IMR-90 (cell line): Measurements from ENCODE around the gene WDR45B. TPM values are rescaled to one million over a fixed set of nuclear protein-coding genes. Genes with fewer than 3 reads are reported as not detected.

Source experiments
- ATAC-seq: fragments of 200-7000 bp; cut with Tn5 transposase; 2 replicates; pipeline ENCODE4 v1.9.1; 2020; ENCODE audit warnings: low read depth, mild to moderate bottlenecking, moderate library complexity
- BruUV-seq: library from RNA; stranded (reverse); fragments of 400-500 nt; replicated peaks from 2 replicates; lab custom pipeline; 2021; lab: Mats Ljungman, UMichigan
- CTCF ChIA-PET: fragments of 300-600 bp; formaldehyde crosslinking; extraction: SDS; loops from one replicate; lab custom pipeline; 2021; ENCODE audit warnings: antibody characterized with exemption; lab: Yijun Ruan, JAX
- POLR2A ChIA-PET: fragments of 300-600 bp; sonication (Branson Sonifier 250); formaldehyde crosslinking; loops from one replicate; lab custom pipeline; 2022; ENCODE audit warnings: antibody characterized with exemption; ENCODE audit not compliant: unreplicated experiment; lab: Charles Lee
- DNase-seq: peaks from one replicate; pipeline ENCODE4 v3.0.0; 2013
- H2AFZ ChIP-seq: replicated peaks from 2 replicates; pipeline ENCODE3; 2013; ENCODE audit warnings: low read length, mild to moderate bottlenecking; ENCODE audit not compliant: poor library complexity
- H2AK5ac ChIP-seq: 2 replicates; pipeline ENCODE4 v1.6.1; 2013; ENCODE audit warnings: low read depth, low read length, inconsistent platforms
- H2AK9ac ChIP-seq: replicated peaks from 2 replicates; pipeline ENCODE3; 2013; ENCODE audit warnings: mild to moderate bottlenecking, low read depth, low read length, moderate library complexity; ENCODE audit not compliant: poor library complexity
- H2BK120ac ChIP-seq: 2 replicates; pipeline ENCODE4 v1.6.1; 2013; ENCODE audit warnings: low read depth, low read length, inconsistent platforms
- H2BK15ac ChIP-seq: 3 replicates; pipeline ENCODE4 v1.6.1; 2013; ENCODE audit warnings: low read depth, low read length, inconsistent platforms
- H2BK20ac ChIP-seq: 2 replicates; pipeline ENCODE4 v1.6.1; 2013; ENCODE audit warnings: low read depth, mild to moderate bottlenecking, inconsistent platforms, low read length, moderate library complexity
- H2BK5ac ChIP-seq: 2 replicates; pipeline ENCODE4 v1.6.1; 2013; ENCODE audit warnings: mild to moderate bottlenecking, low read depth, low read length, inconsistent platforms; ENCODE audit not compliant: poor library complexity, severe bottlenecking
- H3K14ac ChIP-seq: replicated peaks from 2 replicates; pipeline ENCODE4 v1.6.1; 2013; ENCODE audit warnings: low read depth, low read length, inconsistent platforms
- H3K18ac ChIP-seq: 2 replicates; pipeline ENCODE4 v1.6.1; 2013; ENCODE audit warnings: low read depth, low read length, control low read depth
- H3K23ac ChIP-seq: 2 replicates; pipeline ENCODE4 v1.6.1; 2013; ENCODE audit warnings: low read depth, low read length, inconsistent platforms
- H3K27ac ChIP-seq: 2 replicates; pipeline ENCODE4 v1.5.1; 2013; ENCODE audit warnings: mild to moderate bottlenecking, control low read depth, low read length; ENCODE audit not compliant: insufficient read depth
- H3K27me3 ChIP-seq: 2 replicates; pipeline ENCODE4 v1.6.1; 2013; ENCODE audit warnings: low read length; ENCODE audit not compliant: control insufficient read depth, insufficient read depth
- H3K36me3 ChIP-seq: 2 replicates; pipeline ENCODE4 v1.6.1; 2013; ENCODE audit warnings: low read length, mixed read lengths; ENCODE audit not compliant: control insufficient read depth, insufficient read depth
- H3K4ac ChIP-seq: 2 replicates; pipeline ENCODE4 v1.6.1; 2013; ENCODE audit warnings: low read depth, low read length, inconsistent platforms
- H3K4me1 ChIP-seq: 2 replicates; pipeline ENCODE4 v1.6.1; 2013; ENCODE audit warnings: low read length, mixed read lengths; ENCODE audit not compliant: control insufficient read depth, insufficient read depth
- H3K4me2 ChIP-seq: 2 replicates; pipeline ENCODE4 v1.6.1; 2013; ENCODE audit warnings: low read depth, mild to moderate bottlenecking, control low read depth, low read length, moderate library complexity
- H3K4me3 ChIP-seq: 2 replicates; pipeline ENCODE4 v1.5.1; 2013; ENCODE audit warnings: low read depth, mild to moderate bottlenecking, control low read depth, low read length, moderate library complexity; ENCODE audit not compliant: insufficient read depth
- H3K56ac ChIP-seq: 2 replicates; pipeline ENCODE4 v1.6.1; 2013; ENCODE audit warnings: low read length, inconsistent platforms; ENCODE audit not compliant: insufficient read depth; ENCODE audit errors: extremely low read depth
- H3K79me1 ChIP-seq, 2 experiments: 2 replicates each; pipeline ENCODE4 v1.6.1; 2013; ENCODE audit warnings: low read length in 2 of 2, inconsistent platforms in 1 of 2, low read depth in 1 of 2
- H3K9ac ChIP-seq: 2 replicates; pipeline ENCODE4 v1.6.1; 2013; ENCODE audit warnings: low read depth, low read length, control low read depth
- H3K9me1 ChIP-seq: 2 replicates; pipeline ENCODE4 v1.6.1; 2013; ENCODE audit warnings: low read length, inconsistent platforms; ENCODE audit not compliant: insufficient read depth
- H3K9me3 ChIP-seq: 2 replicates; pipeline ENCODE4 v1.6.1; 2013; ENCODE audit warnings: low read length; ENCODE audit not compliant: control insufficient read depth, insufficient read depth
- H4K20me1 ChIP-seq: 2 replicates; pipeline ENCODE4 v1.6.1; 2013; ENCODE audit warnings: low read length, inconsistent platforms; ENCODE audit not compliant: insufficient read depth
- H4K5ac ChIP-seq: 2 replicates; pipeline ENCODE4 v1.6.1; 2013; ENCODE audit warnings: mild to moderate bottlenecking, low read depth, low read length, control low read depth
- H4K8ac ChIP-seq, 2 experiments: 2 replicates each; pipeline ENCODE4 v1.6.1; 2013; ENCODE audit warnings: low read depth in 2 of 2, low read length in 2 of 2, control low read depth in 1 of 2, inconsistent platforms in 1 of 2
- H4K91ac ChIP-seq: 2 replicates; pipeline ENCODE4 v1.6.1; 2013; ENCODE audit warnings: low read depth, low read length, inconsistent platforms; ENCODE audit not compliant: insufficient read depth
- CTCF ChIP-seq: conservative IDR thresholded peaks from 2 replicates; pipeline ENCODE4 v1.5.1; 2012; ENCODE audit warnings: mild to moderate bottlenecking, low read depth, low read length, improper control_type of control experiment
- ELK1 ChIP-seq: fragments of 150-350 bp; IDR thresholded peaks from 2 replicates; pipeline ENCODE4 v1.6.1; 2016; ENCODE audit warnings: low read depth, mild to moderate bottlenecking, low read length, moderate library complexity, borderline replicate concordance
- MAFK ChIP-seq: IDR thresholded peaks from 2 replicates; pipeline ENCODE4 v1.6.1; 2012; ENCODE audit warnings: low read depth, low read length, improper control_type of control experiment
- USF2 ChIP-seq: fragments of 150-350 bp; IDR thresholded peaks from 2 replicates; pipeline ENCODE4 v1.6.1; 2017; ENCODE audit warnings: mild to moderate bottlenecking, antibody characterized with exemption, low read length, low read depth
- WGBS, 2 experiments: methylation state at CpG; one replicate each; pipeline versions ENCODE4 v1.1.5 to v1.1.7; 2013; ENCODE audit warnings: missing lambda C conversion rate in 2 of 2; ENCODE audit not compliant: insufficient read length in 1 of 2; ENCODE audit errors: extremely low coverage in 2 of 2; 5-methylcytosine and 5-hydroxymethylcytosine counted together
- dilution Hi-C: fragments of 300-500 bp; cut with HindIII; formaldehyde crosslinking; loops from one replicate; pipeline ENCODE4 v1.14.3; 2018; ENCODE audit warnings: low sequenced_read_pairs; ENCODE audit not compliant: unreplicated experiment
- in situ Hi-C: fragments of 300-500 bp; cut with MboI; formaldehyde crosslinking; loops from 3 replicates; pipeline ENCODE4 v1.14.3; 2019; ENCODE audit warnings: low sequenced_read_pairs, inconsistent platforms, mixed read lengths
- intact Hi-C: fragments of 100-400 bp; cut with micrococcal nuclease; formaldehyde crosslinking; loops from 2 replicates; pipeline ENCODE4 v1.10.0; 2022
- polyA plus RNA-seq, 3 experiments: library from polyadenylated mRNA; depleted of rRNA; stranded (reverse); fragments of >200 nt; gene quantifications; 2 replicates each; pipeline ENCODE4 v1.2.3, GENCODE V29; 2012; ENCODE audit warnings: low replicate concordance in 1 of 3
- total RNA-seq: library from RNA; depleted of rRNA; stranded (reverse); fragments of >200 nt; gene quantifications from 2 replicates; pipeline ENCODE4 v1.2.3, GENCODE V29; 2012

Gene WDR45B
- total and polyA plus RNA-seq, 2 of the 4 experiments (the other 2 are of a cell fraction): 98.2 to 110 TPM

GRCh38 chr17:82588266-82589175, 59.7 kb downstream of the WDR45B start:
- Histone ChIP-seq H2BK5ac (no peak overlapping the region), H3K23ac (no peak overlapping the region), H2AK5ac (no peak overlapping the region), H3K27me3 (no peaks in the 10 kb centered on the region), H3K27ac (no peak overlapping the region), H3K56ac (no peak overlapping the region), H4K91ac (no peak overlapping the region), H3K9me3 (no peaks in the 10 kb centered on the region), H2BK20ac (no peak overlapping the region), H3K36me3 (peaks cover 31% of the 10 kb centered on the region), H2AFZ (no peak overlapping the region), H3K9me1 (peaks cover under 1% of the 10 kb centered on the region; the same call in 1 of the 2 replicates), H2BK120ac (no peak overlapping the region), H3K4me1 (peaks cover 3% of the 10 kb centered on the region), H4K8ac (no peak overlapping the region), H4K5ac (no peak overlapping the region), H3K14ac (no peak overlapping the region), H2AK9ac (no peak overlapping the region), H4K20me1 (peaks cover 19% of the 10 kb centered on the region), H2BK15ac (no peak overlapping the region), H3K4me3 (no peak overlapping the region), H3K4me2 (no peak overlapping the region), H3K9ac (no peak overlapping the region), H3K79me1 (peaks cover 7 to 11% of the 10 kb centered on the region in 2 experiments), H3K4ac (no peak overlapping the region), H3K18ac (no peak overlapping the region)
- no peak for TF ChIP-seq ELK1
- no peak for TF ChIP-seq USF2
- TF ChIP-seq CTCF: no peak
- no peak for TF ChIP-seq MAFK
- in situ Hi-C loops (no loop called here), dilution Hi-C loops (no loop called here), intact Hi-C loops (no loop called here)
- no TSS peak for BruUV-seq
- 92% methylated on average over 8 of the region's 27 CpGs; no CpG with 5 or more reads in 1 of the 2 experiments for WGBS, 2 experiments
- ATAC-seq: no peak
- no peak for DNase-seq
- ChIA-PET CTCF (interaction anchor here (0.6 kb wide), 1 partner anchor 7 kb away, joined by 6 read pairs; no protein-coding TSS in a partner anchor), POLR2A (interaction anchor here (0.6 kb wide), 1 partner anchor 62 kb away, joined by 12 read pairs; no protein-coding TSS in a partner anchor)
